H1 (cell line): Measurements from ENCODE around the gene VRK2. TPM values are rescaled to one million over a fixed set of nuclear protein-coding genes. Genes with fewer than 3 reads are reported as not detected.

Experiments
- CTCF ChIA-PET: fragments of 300-600 bp; sonication (Branson Sonifier 250); formaldehyde crosslinking; loops from one replicate; lab custom pipeline; 2021; ENCODE audit not compliant: partially characterized antibody; lab: Charles Lee
- POLR2A ChIA-PET: fragments of 300-600 bp; sonication (Branson Sonifier 250); formaldehyde crosslinking; loops from one replicate; lab custom pipeline; 2021; ENCODE audit warnings: inconsistent platforms; ENCODE audit not compliant: partially characterized antibody; lab: Charles Lee
- DNase-seq, 2 experiments: peaks; one replicate each; pipeline versions ENCODE4 v3.0.0 to v3.0.0-alpha.2; 2010 to 2022; ENCODE audit warnings: low spot score in 2 of 2, low read depth in 1 of 2, mixed read lengths in 1 of 2
- FAIRE-seq: peaks from 2 replicates; lab custom pipeline; 2011; peaks lifted over from hg19 to GRCh38; lab: Jason Lieb, UNC
- H2AFZ ChIP-seq: 2 replicates; pipeline ENCODE4 v1.8.1; 2012; ENCODE audit warnings: low read length, inconsistent platforms
- H2AK5ac ChIP-seq: 2 replicates; pipeline ENCODE4 v1.6.1; 2013; ENCODE audit warnings: low read depth, low read length
- H2BK120ac ChIP-seq: replicated peaks from 2 replicates; pipeline ENCODE3; 2013; ENCODE audit warnings: low read depth, low read length, inconsistent platforms
- H2BK12ac ChIP-seq: 2 replicates; pipeline ENCODE4 v1.6.1; 2013; ENCODE audit warnings: low read depth, low read length
- H2BK15ac ChIP-seq: 2 replicates; pipeline ENCODE4 v1.6.1; 2013; ENCODE audit warnings: low read length
- H2BK20ac ChIP-seq: 2 replicates; pipeline ENCODE4 v1.6.1; 2013; ENCODE audit warnings: low read length
- H2BK5ac ChIP-seq: 2 replicates; pipeline ENCODE4 v1.6.1; 2013; ENCODE audit warnings: low read depth, low read length
- H3K14ac ChIP-seq: 2 replicates; pipeline ENCODE4 v1.6.1; 2013; ENCODE audit warnings: inconsistent platforms; ENCODE audit not compliant: insufficient read length
- H3K18ac ChIP-seq: 2 replicates; pipeline ENCODE4 v1.6.1; 2013; ENCODE audit warnings: low read length; ENCODE audit errors: extremely low read depth
- H3K23ac ChIP-seq: 2 replicates; pipeline ENCODE4 v1.6.1; 2013; ENCODE audit warnings: inconsistent platforms; ENCODE audit not compliant: insufficient read length
- H3K23me2 ChIP-seq: 2 replicates; pipeline ENCODE4 v1.6.1; 2013; ENCODE audit warnings: low read depth, low read length
- H3K27ac ChIP-seq: 2 replicates; pipeline ENCODE4 v1.6.1; 2011; ENCODE audit warnings: low read depth, low read length, inconsistent platforms
- H3K27me3 ChIP-seq, 4 experiments: replicated peaks in 1 of 4; 1 replicate in 1 of 4; 2 replicates in 3 of 4; pipeline versions ENCODE4 v1.6.1 to v1.8.1; 2011 to 2013; ENCODE audit warnings: low read length in 3 of 4, mild to moderate bottlenecking in 3 of 4, inconsistent platforms in 2 of 4, mixed read lengths in 2 of 4, moderate library complexity in 1 of 4; ENCODE audit not compliant: control insufficient read depth in 3 of 4, insufficient read depth in 3 of 4; ENCODE audit errors: extremely low read depth in 1 of 4
- H3K36me3 ChIP-seq, 4 experiments: 2 replicates each; pipeline versions ENCODE4 v1.6.1 to v1.8.1; 2011 to 2013; ENCODE audit warnings: mild to moderate bottlenecking in 4 of 4, low read length in 3 of 4, moderate library complexity in 2 of 4, control low read depth in 1 of 4, inconsistent platforms in 1 of 4; ENCODE audit not compliant: insufficient read depth in 4 of 4, control insufficient read depth in 2 of 4
- H3K4ac ChIP-seq: replicated peaks from 2 replicates; pipeline ENCODE3; 2013; ENCODE audit warnings: low read length, low read depth, mixed read lengths, inconsistent platforms; ENCODE audit not compliant: insufficient read length
- H3K4me1 ChIP-seq, 4 experiments: replicated peaks in 1 of 4; 1 replicate in 1 of 4; 2 replicates in 3 of 4; pipeline versions ENCODE4 v1.6.1 to v1.8.1; 2011 to 2013; ENCODE audit warnings: low read length in 3 of 4, inconsistent platforms in 2 of 4, mixed read lengths in 1 of 4; ENCODE audit not compliant: insufficient read depth in 4 of 4, control insufficient read depth in 3 of 4
- H3K4me2 ChIP-seq, 2 experiments: 2 replicates each; pipeline versions ENCODE4 v1.6.1 to v1.8.1; 2011 to 2013; ENCODE audit warnings: low read depth in 2 of 2, low read length in 2 of 2, control low read depth in 1 of 2, inconsistent platforms in 1 of 2, mild to moderate bottlenecking in 1 of 2; ENCODE audit not compliant: insufficient read depth in 1 of 2
- H3K4me3 ChIP-seq, 4 experiments: fragments of 200-600, 300-600 bp in 1 of 4; sonication (generic), shearing (Covaris generic), sonication (Bioruptor Twin) in 1 of 4; 2 replicates each; pipeline versions ENCODE4 v1.5.1 to v1.8.1; 2011 to 2016; ENCODE audit warnings: low read length in 4 of 4, low read depth in 3 of 4, control low read depth in 2 of 4, inconsistent platforms in 2 of 4, mild to moderate bottlenecking in 2 of 4, mixed read lengths in 1 of 4, moderate library complexity in 1 of 4; ENCODE audit not compliant: insufficient read depth in 2 of 4; ENCODE audit errors: extremely low read depth in 1 of 4
- H3K56ac ChIP-seq: replicated peaks from 2 replicates; pipeline ENCODE3; 2013; ENCODE audit warnings: low read depth, mild to moderate bottlenecking, mixed read lengths, low read length, inconsistent platforms; ENCODE audit not compliant: insufficient read length
- H3K79me1 ChIP-seq: 2 replicates; pipeline ENCODE4 v1.6.1; 2013; ENCODE audit warnings: low read depth, low read length, control low read depth
- H3K79me2 ChIP-seq, 2 experiments: 2 replicates each; pipeline versions ENCODE4 v1.6.1 to v1.8.1; 2012 to 2013; ENCODE audit warnings: low read length in 2 of 2, mild to moderate bottlenecking in 2 of 2, inconsistent platforms in 1 of 2; ENCODE audit not compliant: insufficient read depth in 2 of 2, control insufficient read depth in 1 of 2
- H3K9ac ChIP-seq, 4 experiments: replicated peaks in 1 of 4; 1 replicate in 1 of 4; 2 replicates in 3 of 4; pipeline versions ENCODE4 v1.6.1 to v1.8.1; 2011 to 2013; ENCODE audit warnings: low read depth in 3 of 4, low read length in 3 of 4, control low read depth in 2 of 4, mild to moderate bottlenecking in 2 of 4, moderate library complexity in 2 of 4, inconsistent platforms in 1 of 4; ENCODE audit errors: extremely low read depth in 1 of 4
- H3K9me3 ChIP-seq, 2 experiments: 2 replicates each; pipeline versions ENCODE4 v1.6.1 to v1.8.1; 2012 to 2013; ENCODE audit warnings: mild to moderate bottlenecking in 2 of 2, moderate library complexity in 2 of 2, control low read depth in 1 of 2, inconsistent platforms in 1 of 2, low read depth in 1 of 2, low read length in 1 of 2, mixed read lengths in 1 of 2; ENCODE audit not compliant: insufficient read depth in 2 of 2
- H4K20me1 ChIP-seq, 2 experiments: replicated peaks in 1 of 2; 2 replicates each; pipeline versions ENCODE3 to v1.8.1; 2011 to 2013; ENCODE audit warnings: inconsistent platforms in 2 of 2, low read length in 2 of 2, mild to moderate bottlenecking in 1 of 2; ENCODE audit not compliant: insufficient read depth in 2 of 2, control insufficient read depth in 1 of 2
- H4K5ac ChIP-seq: 2 replicates; pipeline ENCODE4 v1.6.1; 2013; ENCODE audit warnings: low read length, low read depth, mixed read lengths, inconsistent platforms; ENCODE audit not compliant: insufficient read length
- H4K8ac ChIP-seq: 2 replicates; pipeline ENCODE4 v1.8.0; 2013; ENCODE audit warnings: mild to moderate bottlenecking, moderate library complexity, low read length, inconsistent platforms; ENCODE audit not compliant: insufficient read depth; ENCODE audit errors: extremely low read depth
- H4K91ac ChIP-seq: replicated peaks from 2 replicates; pipeline ENCODE3; 2013; ENCODE audit warnings: low read length, mixed read lengths, inconsistent platforms; ENCODE audit not compliant: insufficient read length
- ASH2L ChIP-seq: fragments of 200-600, 300-600 bp; sonication (generic); IDR thresholded peaks from one replicate; pipeline ENCODE4 v1.7.1; 2017; ENCODE audit warnings: low read length
- CREB1 ChIP-seq: IDR thresholded peaks from 2 replicates; pipeline ENCODE4 v1.6.1; 2012; ENCODE audit warnings: inconsistent platforms
- NRF1 ChIP-seq: IDR thresholded peaks from 2 replicates; pipeline ENCODE4 v1.6.1; 2011; ENCODE audit warnings: mild to moderate bottlenecking, low read depth, low read length, improper control_type of control experiment
- SIN3A ChIP-seq, 2 experiments: IDR thresholded peaks in 1 of 2; conservative IDR thresholded peaks in 1 of 2; 2 replicates each; pipeline ENCODE4 v1.6.1; 2011 to 2012; ENCODE audit warnings: low read length in 2 of 2, improper control_type of control experiment in 1 of 2, low read depth in 1 of 2, mild to moderate bottlenecking in 1 of 2
- SP2 ChIP-seq: IDR thresholded peaks from 2 replicates; pipeline ENCODE4 v1.6.1; 2012; ENCODE audit warnings: mild to moderate bottlenecking, low read length, inconsistent platforms
- WGBS, 2 experiments: shearing (Covaris generic) in 1 of 2; methylation state at CpG; one replicate each; pipeline versions ENCODE4 v1.1.6 to v1.1.7; 2013 to 2015; ENCODE audit warnings: low lambda C conversion rate in 2 of 2, mixed read lengths in 2 of 2, inconsistent platforms in 1 of 2, low coverage in 1 of 2, missing lambda C conversion rate in 1 of 2; ENCODE audit not compliant: insufficient replicate concordance in 2 of 2, insufficient coverage in 1 of 2, insufficient read length in 1 of 2; ENCODE audit errors: extremely low coverage in 1 of 2, missing lambda C conversion rate in 1 of 2; 5-methylcytosine and 5-hydroxymethylcytosine counted together
- polyA plus RNA-seq, 7 experiments: library from polyadenylated mRNA; depleted of rRNA in 3 of 7; stranded (reverse) in 5 of 7; unstranded in 2 of 7; fragments of >200 nt in 5 of 7; fragments of 200-250 nt in 2 of 7; gene quantifications; 1 replicate in 5 of 7; 2 replicates in 1 of 7; 4 replicates in 1 of 7; pipeline versions ENCODE4 v1.2.1 to v1.2.3, GENCODE V29; 2011 to 2013; ENCODE audit warnings: missing spikeins in 2 of 7, mixed read lengths in 2 of 7
- total RNA-seq: library from RNA; stranded (reverse); fragmentation: NEBNext Ultra II Directional; extraction: Animal tissue kit (Norgen Biotek cat#: 25700); gene quantifications from 2 replicates; pipeline ENCODE4 v1.2.1, GENCODE V29; 2021
- TF ChIP-seq, protein P1 (sequence below): IDR thresholded peaks from 2 replicates; pipeline ENCODE4 v1.6.1; 2011; ENCODE audit warnings: low read depth, mild to moderate bottlenecking, low read length; ENCODE audit not compliant: insufficient read depth

The VRK2 gene
- total and polyA plus RNA-seq, 2 of the 8 experiments (the other 6 are each of a cell fraction or from before 2014, with no cell fraction given) = 7.6 to 27.8 TPM

DNA sequence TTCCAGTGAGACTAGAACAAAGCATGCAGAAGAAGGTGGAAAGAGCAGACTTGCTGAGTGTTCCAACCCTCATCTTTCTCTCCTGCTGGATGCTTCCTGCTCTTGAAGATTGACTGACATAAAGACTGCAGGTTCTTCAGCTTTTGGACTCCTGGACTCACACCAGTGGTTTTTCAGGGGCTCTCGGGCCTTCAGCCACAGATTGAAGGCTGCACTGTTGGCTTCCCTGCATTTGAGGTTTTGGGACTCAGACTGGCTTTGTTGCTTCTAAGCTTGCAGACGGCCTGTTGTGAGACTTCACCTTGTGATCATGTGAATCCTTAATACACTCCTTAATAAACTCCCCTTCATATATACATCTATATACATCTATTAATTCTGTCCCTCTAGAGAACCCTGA lies 20.4 kb downstream of the VRK2 start:
- no peak overlapping the region for H2BK20ac ChIP-seq
- CTCF ChIA-PET = no interaction called here
- H4K8ac ChIP-seq = no peak overlapping the region
- no peaks in the 10 kb centered on the region; the same call in 1 of the 2 replicates for H3K79me1 ChIP-seq
- DNase-seq = no peak
- no peak overlapping the region for H3K9ac ChIP-seq
- H3K79me2 ChIP-seq = 0 out of 4 replicates have a peak, but pooled peaks cover 0 to 3% of the 10 kb centered on the region in 2 experiments
- H3K18ac ChIP-seq = no peak overlapping the region
- no peak overlapping the region for H3K14ac ChIP-seq
- no peak overlapping the region for H4K91ac ChIP-seq
- H3K9me3 ChIP-seq = no peaks in the 10 kb centered on the region
- no peak overlapping the region for H2BK12ac ChIP-seq
- POLR2A ChIA-PET = no interaction called here
- H4K5ac ChIP-seq = no peak overlapping the region
- H2BK15ac ChIP-seq = no peak overlapping the region
- no peak for FAIRE-seq
- no peak overlapping the region for H2AK5ac ChIP-seq
- no peaks in the 10 kb centered on the region for H3K23me2 ChIP-seq
- H3K4ac ChIP-seq = no peak overlapping the region
- H4K20me1 ChIP-seq = no peaks in the 10 kb centered on the region
- H2BK120ac ChIP-seq = no peak overlapping the region
- no peak overlapping the region for H3K23ac ChIP-seq
- no peak overlapping the region for H2AFZ ChIP-seq
- no peaks in the 10 kb centered on the region for H3K36me3 ChIP-seq
- no peak overlapping the region for H3K27ac ChIP-seq
- H2BK5ac ChIP-seq = no peak overlapping the region
- H3K4me1 ChIP-seq = no peaks in the 10 kb centered on the region; a peak in 1 of 7 replicates
- no peak overlapping the region for H3K4me2 ChIP-seq
- no peak overlapping the region for H3K4me3 ChIP-seq
- no peaks in the 10 kb centered on the region for H3K27me3 ChIP-seq
- WGBS, 2 experiments = 85% methylated on average over 2 of the region's 2 CpGs; no CpG with 5 or more reads in 1 of the 2 experiments
- H3K56ac ChIP-seq = no peak overlapping the region
- TF ChIP-seq SP2 (no peak), ASH2L (no peak), SIN3A (conservative IDR thresholded peaks at IDR 0.05 in 1 of 2, IDR thresholded peaks at IDR 0.05 in 1 of 2; ENCODE audit: low read depth in 1 of 2, low read length in 2 of 2) (no peak), NRF1 (no peak), CREB1 (no peak)
- TF ChIP-seq, protein P1, sequence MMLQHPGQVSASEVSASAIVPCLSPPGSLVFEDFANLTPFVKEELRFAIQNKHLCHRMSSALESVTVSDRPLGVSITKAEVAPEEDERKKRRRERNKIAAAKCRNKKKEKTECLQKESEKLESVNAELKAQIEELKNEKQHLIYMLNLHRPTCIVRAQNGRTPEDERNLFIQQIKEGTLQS = no peak
